ENCODE data around the gene NPS.

NPS gene

GRCh38 chr10:127561647-127562046, 12.5 kb downstream of the NPS start:
- DNase-seq (ENCODE audit: low read depth in 2 of 2), result no peak

- peak in 1 of 2 experiments; percentile 35 for DNase-seq (ENCODE audit: low read depth in 2 of 2)
Measured at GRCh38 chr10:127563718-127564553, 14.8 kb downstream of the NPS start.

- DNase-seq (ENCODE audit: low read depth in 2 of 2), result no peak
Measured at GRCh38 chr10:127564644-127565043, 15.5 kb downstream of the NPS start.

- DNase-seq (ENCODE audit: low read depth in 2 of 2), result no peak
Measured at GRCh38 chr10:127565583-127565982, 16.5 kb downstream of the NPS start.

GRCh38 chr10:127569210-127569609, 20.1 kb downstream of the NPS start:
- no peak for DNase-seq (ENCODE audit: low read depth in 2 of 2)

GRCh38 chr10:127570036-127570435, 20.9 kb downstream of the NPS start:
- no peak for DNase-seq (ENCODE audit: low read depth in 2 of 2)

- no peak for DNase-seq (ENCODE audit: low read depth in 2 of 2)
Measured at GRCh38 chr10:127571386-127571785, 22.3 kb downstream of the NPS start.

GRCh38 chr10:127576051-127576450, 26.9 kb downstream of the NPS start:
- no peak for DNase-seq (ENCODE audit: low read depth in 2 of 2)

- DNase-seq (ENCODE audit: low read depth in 2 of 2), result no peak
Measured at GRCh38 chr10:127576740-127577161, 27.6 kb downstream of the NPS start.

GRCh38 chr10:127577376-127578258, 28.5 kb downstream of the NPS start:
- no peak for DNase-seq (ENCODE audit: low read depth in 2 of 2)

GRCh38 chr10:127578259-127578960, 29.3 kb downstream of the NPS start:
- DNase-seq (ENCODE audit: low read depth in 2 of 2), result no peak

GRCh38 chr10:127578961-127579305, 29.8 kb downstream of the NPS start:
- DNase-seq (ENCODE audit: low read depth in 2 of 2), result no peak

- DNase-seq (ENCODE audit: low read depth in 2 of 2), result no peak
Measured at GRCh38 chr10:127579640-127580039, 30.5 kb downstream of the NPS start.

GRCh38 chr10:127580822-127581221, 31.7 kb downstream of the NPS start:
- DNase-seq (ENCODE audit: low read depth in 2 of 2), result no peak

- DNase-seq (ENCODE audit: low read depth in 2 of 2), result no peak
Measured at GRCh38 chr10:127585519-127586023, 36.5 kb downstream of the NPS start.

- no peak for DNase-seq (ENCODE audit: low read depth in 2 of 2)
Measured at GRCh38 chr10:127587668-127588365, 38.7 kb downstream of the NPS start.

GRCh38 chr10:127592586-127592985, 43.5 kb downstream of the NPS start:
- no peak for DNase-seq (ENCODE audit: low read depth in 2 of 2)

- no peak for DNase-seq (ENCODE audit: low read depth in 2 of 2)
Measured at GRCh38 chr10:127600479-127600878, 51.4 kb downstream of the NPS start.
